ENCODE data around the gene LMO1.

Gene LMO1

DNA sequence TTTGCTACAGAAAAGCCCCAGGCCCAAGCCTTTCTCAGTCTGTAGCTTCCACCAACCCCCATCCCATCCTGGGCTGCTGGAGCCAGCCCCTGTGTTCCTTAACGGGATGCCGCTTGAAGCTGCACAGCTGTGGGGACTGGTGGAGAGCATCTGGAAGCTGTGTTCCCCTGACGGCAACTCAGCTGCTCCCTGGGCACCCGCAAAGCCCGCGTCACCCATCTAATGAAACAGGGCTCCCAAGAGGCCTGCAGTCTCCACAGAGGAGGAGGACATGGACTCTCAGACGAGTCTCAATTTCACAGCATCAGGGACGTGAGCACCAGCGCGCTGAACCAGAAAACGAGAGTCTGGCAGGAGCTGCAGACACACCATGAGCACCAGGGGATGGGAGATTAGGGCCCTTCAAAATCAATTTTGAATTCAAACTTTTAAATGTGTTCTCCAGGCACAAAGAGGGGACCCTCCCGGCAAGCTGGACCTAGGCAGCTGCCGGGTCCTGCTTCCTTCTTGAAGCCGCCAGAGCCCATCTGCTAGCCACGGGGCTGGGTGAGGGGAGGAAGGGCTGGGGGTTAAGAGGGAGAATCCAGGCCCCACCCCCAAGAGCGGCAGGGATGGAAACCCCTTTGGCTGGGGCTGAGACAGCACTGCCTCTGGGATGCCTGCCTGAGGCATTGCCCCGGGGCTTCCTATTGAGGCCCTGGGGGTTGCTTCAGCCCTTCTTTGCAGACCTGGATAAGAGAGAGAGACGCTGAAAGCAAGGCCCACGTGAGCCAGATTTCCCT, 21.0 kb downstream of the LMO1 start:
- DNase-seq (ENCODE audit: low read depth): no peak

DNA sequence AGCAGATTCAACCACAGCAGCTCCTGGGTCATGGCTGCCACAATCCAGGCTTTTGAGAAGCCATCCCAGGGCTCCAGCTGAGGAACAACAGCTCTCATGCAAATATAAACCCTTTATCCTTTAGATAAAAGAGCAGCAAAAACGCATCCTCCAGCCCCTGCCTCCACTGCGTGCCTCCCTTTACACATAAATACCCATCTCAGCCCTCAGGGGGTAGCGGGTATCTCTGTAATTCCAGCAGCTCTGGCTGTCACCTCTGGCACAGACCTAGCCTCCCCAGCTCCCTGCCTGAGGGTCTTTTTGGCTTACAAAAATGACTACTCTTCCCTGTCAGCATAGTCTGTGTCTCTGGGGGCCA, 21.6 kb downstream of the LMO1 start:
- DNase-seq (ENCODE audit: low read depth): no peak

DNA sequence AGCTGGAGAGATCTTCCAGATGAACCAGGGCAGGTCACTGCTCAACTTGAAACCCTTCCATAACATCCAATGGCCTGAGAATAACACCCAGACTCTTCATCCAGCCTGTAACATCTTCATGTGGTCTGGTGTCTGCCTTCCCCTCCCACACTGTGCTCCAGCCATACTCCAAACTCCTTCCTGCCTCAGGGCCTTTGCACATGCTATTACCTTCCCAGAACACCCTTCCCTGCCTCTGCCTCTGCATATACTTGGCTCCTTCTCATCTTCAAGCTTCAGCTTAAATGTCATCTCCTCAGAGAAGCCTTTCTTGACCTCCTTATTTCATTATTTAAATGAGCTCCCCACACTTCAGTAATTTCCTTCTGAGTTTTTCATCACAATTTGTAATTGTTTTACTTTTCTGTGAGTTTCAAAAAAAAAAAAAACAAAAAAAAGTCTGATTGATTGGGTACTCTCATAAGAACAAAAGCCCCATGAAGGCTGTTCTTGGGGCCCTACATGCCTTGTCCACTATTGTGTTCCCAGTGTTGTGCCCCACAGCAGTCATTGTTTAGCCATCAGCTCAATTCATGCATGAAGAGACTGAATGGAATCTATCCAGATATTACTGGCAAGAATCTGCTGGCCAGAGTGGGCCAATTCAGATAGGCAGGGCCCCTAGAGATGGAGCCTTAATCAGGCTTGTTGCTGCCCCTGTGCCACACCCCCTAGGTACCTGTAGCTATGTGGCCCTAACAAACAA, 22.1 kb downstream of the LMO1 start:
- no peak for DNase-seq (ENCODE audit: low read depth)

DNA sequence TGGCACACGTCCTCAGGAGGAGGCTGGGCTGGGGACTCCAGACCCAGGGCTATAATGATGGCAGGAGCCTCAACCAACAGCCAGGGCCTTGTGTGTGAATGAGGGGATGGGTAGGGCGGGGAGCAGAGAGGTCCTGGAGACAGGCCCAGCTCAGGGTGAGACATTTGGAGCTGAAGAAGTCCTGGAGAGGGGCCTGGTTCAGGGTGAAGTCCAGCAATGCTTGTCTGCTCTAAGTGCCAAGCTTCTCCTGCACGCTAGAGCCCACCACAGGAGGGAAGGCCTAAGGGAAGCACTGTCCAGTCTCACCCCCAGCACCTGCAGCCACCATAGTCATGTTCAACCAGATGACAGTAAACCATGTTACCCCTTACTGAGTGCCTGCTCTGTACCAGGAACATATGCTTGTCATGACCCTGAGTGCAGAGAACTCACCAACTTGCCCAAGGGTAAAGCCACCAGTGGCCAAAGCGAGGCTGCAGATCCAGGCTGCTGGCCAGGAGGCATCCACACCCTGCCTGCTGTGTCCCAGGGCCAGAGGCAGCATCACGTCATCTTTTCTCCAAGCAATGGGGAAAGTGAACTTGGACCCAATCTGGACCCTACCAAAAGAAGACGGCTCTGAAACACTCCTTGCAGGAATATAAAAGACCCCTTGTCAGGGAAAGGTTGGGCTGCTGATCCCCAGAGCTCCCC, 24.0 kb downstream of the LMO1 start:
- DNase-seq (ENCODE audit: low read depth): no peak

DNA sequence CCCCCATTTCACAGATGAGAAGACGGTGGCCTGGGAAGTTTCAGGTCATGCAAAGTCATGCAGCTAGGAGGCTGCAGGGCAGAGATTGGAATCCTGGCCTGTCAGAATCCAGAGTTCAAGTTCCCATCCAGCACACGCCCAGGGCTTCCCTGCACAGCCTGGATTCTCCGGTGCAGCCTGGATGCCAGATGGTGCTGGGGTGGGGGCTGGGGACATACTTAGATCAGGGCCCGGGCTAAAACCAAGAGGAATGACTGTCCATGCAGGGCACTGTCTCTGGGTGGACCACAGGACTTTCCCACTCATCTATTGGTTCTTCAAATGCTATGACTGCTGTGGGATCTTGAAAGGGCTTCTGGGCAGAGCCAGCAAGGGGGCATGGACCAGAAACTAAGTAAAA, 24.6 kb downstream of the LMO1 start:
- no peak for DNase-seq (ENCODE audit: low read depth)

DNA sequence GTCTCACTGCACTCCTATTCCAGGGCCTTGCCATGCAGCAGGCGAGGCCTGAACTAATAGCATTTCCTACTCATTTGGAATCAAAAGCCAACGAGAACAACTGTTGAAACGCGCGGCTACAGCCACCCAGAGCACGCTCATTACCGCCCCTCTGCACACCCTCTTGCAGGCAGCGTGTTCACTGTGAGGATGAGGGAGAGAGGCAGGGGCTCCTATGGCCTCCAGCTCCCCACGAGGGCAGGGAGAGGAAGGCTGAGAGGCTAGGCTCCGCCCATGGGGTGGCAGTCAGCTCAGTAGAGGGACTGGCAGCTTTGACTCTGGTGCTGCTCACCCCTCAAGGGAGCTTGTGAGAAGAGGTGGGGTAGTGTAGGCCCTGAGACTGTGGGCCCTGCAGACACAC, 26.2 kb downstream of the LMO1 start:
- DNase-seq (ENCODE audit: low read depth): no peak

DNA sequence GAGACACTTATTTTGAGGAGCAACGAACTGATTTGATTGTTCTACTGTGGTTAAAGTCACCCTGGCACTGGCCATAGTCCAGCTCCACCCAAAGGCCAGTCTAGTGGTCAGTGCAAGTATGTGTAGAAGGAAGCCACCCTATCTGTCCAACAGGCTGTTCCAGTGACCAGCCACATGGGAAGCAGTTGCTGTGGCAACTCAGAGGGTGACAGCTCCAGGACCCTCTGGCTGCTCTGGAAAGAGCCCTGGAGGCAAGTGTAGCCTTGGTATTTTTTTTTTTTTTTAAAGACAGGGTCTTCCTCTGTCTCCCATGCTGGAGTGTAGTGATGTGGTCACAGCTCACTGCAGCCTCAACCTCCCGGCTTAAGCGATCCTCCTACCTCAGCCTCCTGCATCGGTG, 27.8 kb downstream of the LMO1 start:
- DNase-seq (ENCODE audit: low read depth): no peak

DNA sequence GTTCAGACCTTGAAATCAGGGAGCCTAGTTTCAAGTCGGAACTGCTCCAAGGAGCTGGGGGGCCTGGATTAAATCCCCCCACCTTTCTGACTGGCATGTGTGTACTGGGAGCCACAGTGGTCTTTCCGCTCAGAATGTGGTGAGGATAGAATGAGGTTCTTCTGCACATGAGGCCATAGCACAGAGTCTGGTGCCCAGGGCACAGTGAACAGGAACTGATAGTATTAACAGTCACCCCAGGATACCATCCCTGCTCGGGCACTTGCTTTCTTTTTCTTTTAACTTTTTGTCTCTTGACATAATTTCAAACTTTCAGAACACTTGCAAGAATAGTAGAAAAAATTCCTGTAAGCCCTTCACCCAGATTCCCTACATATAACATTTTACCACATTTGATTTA, 28.8 kb downstream of the LMO1 start:
- no peak for DNase-seq (ENCODE audit: low read depth)

DNA sequence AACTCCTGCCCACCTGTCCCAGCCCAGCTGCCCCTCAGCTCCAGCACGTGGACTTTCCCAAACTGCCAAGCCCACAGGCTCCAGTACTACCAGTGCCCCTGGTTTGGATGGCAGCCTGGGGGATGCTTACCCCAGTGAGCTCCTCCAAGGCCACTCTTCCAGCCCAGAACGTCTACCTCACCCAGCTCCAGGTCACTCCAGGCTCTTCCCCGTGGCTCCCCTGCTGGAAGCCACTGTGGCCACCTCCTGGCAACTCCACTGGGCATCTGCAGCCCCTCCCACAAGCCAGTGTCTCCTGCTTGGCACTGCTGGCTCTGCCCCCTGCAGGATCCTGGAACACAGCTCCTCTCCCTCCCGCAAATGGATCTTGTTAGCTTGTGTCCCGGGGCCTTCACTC, 29.3 kb downstream of the LMO1 start:
- no peak for DNase-seq (ENCODE audit: low read depth)

DNA sequence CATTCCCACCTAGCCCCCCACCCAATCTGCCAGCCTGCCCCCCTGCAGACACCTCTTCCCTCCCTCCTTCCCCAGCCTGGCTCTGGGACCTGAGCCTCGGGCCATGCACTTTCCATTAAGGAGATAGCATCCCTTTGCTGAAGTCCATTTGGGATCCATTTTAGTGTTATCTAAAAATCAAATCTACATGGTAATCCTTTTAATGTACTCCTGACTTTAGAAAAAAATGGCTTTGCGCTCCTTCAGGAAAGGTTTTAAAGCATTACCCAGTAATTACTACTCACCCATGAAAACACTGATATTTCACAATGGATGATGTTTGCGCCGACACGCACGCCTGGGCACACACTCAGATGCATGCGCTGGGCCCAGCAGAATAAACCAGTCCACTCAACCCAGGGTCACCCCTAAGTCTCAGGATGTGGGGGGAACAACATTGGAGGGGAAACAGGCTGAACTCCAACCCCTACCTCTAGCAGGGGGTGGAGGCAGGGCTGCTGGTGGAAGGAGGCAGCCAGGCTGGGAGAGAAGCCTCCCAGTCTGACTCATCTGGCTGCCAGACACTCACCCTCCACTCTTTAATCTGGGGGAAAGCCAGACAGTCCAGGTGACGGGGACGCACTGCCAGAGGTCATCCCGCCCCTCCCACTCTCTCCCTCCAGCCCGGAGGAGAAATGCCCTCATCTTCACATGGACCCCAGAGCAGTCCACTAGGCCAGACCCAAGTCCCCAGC, 29.8 kb downstream of the LMO1 start:
- DNase-seq (ENCODE audit: low read depth): no peak

DNA sequence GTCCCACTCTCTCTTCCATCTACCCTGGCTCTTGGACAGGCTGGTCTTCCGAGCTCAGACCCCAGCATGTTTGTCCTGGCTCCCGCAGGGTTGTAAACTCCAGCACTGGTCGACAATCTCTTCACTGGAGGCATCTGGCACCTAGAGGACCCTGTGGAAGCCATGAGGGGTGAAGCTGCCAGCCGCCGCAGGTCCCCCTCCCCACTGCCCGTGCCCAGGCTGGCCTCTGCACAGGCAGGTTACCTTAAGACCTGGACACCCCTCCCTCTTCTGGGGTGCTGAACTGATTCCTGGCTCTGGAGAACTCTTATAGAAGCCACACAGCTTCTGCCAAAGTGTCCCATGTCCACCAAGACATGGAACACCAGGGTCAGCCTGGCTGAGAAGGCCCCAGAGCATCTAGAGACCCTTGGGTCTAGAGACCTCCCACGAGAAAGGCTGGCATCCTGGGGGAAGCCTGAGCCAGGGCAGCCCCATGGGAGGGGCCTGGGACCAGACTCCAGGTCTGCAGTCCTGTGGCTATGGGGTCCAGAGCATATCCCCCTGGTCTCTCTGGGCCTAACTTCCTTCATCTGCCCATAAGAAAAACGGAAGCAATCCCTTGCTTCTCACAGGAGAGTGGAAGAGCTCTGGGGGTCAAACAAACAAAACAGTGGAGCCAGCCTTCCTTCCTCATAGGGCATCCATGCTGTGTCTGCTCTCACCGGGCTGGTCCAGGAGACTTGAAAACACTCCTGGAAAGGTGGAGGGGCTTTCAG, 30.6 kb downstream of the LMO1 start:
- no peak for DNase-seq (ENCODE audit: low read depth)

DNA sequence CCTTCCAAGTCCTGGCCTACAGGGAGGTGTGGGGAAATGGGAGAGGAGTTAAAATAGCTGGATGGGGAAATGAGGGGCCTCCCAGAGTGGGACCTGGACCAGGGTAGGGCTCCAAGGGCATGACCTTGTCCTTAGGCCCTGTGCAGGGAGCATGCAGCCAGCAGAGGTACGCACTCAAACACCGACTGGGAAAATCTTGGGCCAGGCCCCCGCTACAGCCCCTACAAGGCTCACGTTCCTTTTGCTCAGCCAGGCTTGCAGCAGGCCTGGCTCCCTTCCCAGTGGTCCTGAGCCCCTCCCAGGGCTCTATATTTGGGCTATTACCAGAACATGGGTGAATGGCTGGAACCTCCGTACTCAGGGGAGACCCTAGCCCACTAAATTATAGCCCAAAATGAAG, 31.3 kb downstream of the LMO1 start:
- DNase-seq (ENCODE audit: low read depth): no peak

DNA sequence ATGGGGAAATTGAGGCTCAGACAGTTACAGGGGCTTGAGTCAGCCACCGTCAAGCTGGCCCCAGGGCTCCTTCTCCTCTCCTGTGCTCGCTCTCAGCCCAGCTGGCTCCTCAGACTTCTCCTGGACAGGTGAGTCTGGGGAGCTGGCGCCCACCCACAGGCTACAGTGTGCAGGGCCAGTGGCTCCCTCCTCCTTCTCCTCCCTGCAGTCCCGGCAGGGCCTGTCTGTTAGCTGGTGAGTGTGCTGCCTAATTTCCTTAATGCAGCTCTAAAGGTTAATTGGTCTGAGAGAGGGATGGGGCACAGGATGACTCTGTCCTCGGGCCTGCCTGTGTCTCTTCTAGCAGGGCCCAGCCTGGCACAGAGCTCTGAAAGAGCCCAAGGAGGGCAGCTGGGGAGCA, 31.7 kb downstream of the LMO1 start:
- DNase-seq (ENCODE audit: low read depth): no peak

DNA sequence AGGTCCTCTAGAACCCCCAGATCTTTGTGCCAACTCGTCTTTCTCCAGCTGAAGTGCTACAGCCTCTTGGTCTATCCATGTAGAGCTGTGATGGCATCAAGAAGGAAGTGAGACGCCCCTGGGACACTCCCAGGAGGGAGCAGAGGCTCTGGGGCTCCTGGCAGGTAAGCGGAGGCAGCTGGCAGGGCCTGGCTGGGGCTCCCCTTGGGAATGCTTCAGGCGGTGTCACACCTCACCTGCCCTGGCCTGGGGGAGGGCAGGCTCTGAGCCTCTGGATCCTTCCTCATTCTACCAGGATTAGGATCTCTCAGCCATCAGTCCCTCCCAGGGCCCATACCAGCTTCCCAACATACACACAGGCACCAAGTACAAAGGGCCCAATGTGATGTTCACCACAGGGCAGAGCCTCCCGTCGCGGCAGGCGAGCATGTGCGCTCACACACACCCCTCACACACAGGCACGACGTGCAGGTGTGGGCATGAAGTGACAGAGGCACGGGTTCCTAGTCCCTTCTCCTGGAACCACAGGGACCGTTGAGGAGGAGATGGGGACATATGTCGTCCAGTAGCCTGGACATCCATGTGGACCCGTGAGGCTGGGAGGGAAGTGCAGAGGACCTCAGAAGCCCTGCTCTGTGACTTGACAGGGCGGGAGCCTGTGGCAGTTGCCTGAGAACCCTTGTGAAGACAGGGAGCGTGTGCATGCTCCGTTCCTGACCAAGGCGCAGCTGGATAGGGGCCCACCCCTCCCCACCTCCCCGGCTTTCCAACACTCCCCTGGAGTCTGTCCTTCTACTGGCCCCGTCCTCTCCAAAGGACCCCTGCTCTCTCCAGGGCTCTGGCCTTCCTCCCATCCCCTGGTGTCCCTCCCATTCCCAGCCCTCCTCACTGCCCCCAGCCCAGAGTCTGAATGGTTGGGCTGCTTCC, 32.5 kb downstream of the LMO1 start:
- no peak for DNase-seq (ENCODE audit: low read depth)

DNA sequence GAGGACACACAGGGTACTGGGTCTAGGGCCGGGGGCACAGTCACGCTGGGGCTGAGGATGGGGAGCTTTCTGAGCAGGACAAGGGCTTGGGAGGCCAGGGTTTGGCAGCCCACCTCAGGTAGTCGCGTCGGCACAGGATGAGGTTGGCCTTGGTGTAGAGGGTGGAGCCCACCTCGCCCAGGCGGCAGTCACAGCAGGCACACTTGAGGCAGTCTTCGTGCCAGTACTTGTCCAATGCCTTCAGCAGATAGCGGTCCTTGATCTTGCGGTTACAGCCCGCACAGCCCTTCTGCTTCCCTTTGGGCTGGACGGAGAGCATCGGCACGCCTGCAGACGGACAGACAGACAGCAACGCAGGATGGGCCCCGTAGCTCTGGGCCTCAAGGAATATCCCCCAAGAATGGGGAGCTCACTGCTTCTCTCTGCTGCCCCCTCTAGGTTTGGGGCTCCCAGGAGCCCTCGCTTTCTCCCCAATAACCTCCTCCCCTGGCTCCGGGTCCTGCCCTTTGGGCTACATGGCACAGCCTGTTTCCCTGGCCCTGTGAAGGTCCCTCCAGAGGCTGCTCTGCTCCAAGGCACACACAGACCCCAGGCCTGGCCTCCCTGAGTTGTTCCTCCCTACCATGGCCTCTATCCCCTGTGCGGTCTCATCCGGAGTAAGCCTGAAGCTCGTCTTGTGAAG, 33.4 kb downstream of the LMO1 start:
- no peak for DNase-seq (ENCODE audit: low read depth)

DNA sequence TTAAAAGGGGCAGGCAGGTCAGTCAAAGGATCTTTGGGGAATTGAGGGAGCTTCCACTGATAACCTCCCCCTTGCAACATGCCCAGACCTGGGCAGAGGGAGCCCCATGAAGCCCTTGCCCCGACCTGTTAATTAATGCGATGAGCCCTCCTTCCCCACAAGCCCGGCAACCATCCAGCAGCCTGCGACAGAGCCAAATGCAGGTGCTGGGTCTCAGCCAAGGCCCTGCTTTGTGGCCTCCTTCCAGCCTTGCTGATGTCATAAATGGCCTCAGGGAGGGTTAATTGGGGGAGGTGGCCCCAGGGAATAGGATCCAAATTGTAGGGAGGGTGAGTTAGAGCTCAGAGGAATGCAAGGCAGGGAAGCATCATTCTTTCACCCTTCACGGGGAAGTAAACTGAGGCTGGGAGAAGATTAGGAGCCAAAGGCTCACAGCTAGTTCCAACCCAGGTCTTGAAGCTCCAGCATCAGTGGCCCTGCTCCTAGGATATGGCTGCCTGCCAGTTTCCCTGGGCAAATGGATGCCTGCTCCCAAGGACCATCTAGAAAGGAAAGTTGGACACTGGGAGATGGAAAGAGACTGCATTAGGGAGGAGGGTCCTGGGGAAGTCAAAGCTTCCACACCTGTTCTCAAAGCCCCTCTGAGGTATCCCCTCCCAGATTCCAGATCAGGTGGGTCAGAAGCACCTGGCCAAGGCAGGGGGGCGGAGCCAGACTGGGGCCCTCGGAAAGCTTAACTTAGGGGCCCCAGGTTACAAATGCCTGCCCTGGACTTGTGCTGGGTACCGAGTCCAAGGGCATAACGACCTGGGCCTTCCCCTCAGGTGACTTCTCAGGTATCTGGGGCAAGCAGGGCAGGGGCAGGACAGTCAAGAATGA, 34.1 kb downstream of the LMO1 start:
- DNase-seq (ENCODE audit: low read depth): no peak

DNA sequence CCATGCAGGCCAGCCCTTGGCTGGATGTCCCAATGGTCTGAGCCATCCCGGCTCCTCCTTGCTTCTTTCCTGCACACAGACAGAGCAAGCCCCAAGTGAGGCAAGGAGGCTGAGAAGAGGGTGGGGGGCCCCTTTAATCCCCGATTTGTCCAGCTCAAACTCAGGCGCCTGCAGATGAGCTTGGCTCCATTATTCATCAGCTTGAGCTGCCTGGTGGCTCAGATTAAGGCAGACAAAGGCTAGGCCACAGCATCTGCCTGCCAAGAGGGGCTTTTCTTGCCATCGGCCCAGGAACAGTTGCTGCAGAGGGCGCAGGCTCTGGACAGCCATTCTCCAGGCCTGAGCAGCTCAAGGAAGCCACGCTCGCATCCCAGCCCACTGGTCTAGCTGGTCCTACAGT, 35.4 kb downstream of the LMO1 start:
- no peak for DNase-seq (ENCODE audit: low read depth)

DNA sequence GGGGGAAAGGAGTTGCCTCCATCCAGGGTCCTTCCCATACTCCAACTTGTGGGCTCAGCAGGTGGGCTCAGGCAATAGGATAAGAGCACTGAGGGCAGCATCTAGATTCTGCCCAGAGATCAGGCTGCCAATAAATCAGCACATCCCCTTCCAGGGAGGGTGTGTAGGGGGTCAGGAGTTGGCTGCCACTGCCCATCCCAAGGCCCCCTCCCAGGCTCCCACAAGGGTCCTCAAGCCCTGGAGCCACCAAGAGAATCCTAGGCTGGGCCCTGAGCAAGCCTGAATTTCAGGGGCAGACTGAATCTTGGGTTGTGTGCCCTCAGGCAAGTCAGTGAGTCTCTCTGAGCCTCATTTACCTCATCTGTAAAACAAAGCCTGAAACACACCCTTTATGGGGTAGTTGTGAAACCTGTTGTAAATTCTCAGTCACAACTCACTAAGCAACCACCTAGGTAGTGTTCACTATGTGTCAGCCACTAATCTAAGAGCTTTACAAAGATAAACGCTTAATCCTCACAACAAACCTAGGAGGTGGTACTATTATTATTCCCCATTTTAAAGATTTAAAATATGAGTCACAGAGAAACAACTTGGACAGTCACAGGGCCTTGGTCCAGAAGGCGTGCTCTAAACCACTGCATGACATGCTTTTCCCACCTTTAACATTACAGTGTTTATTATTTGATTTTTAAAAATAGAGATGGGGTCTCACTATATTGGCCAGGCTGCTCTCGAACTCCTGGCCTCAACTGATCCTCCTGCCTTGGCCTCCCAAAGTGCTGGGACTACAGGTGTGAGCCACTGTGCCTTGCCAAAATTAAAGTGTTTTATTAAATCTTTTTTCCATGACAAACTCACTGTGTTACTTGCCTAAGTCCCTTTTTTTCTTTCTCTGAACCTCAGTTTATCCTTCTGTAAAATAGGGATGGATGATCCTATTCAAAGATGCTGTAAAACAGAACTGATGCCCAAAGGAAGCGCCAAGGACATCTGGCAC, 36.2 kb downstream of the LMO1 start:
- DNase-seq (ENCODE audit: low read depth): no peak

All from activated T-helper 9 cell treated with anti-CD3 and anti-CD28 coated beads, Interleukin-2, amount 50 U/mL, for 16 hours (primary cell).